CD4-positive, alpha-beta T cell treated with Interleukin-4 for 1 hour (primary cell): ENCODE measurements around the gene RASL11A.
A peak's percentile ranks its signal among the peaks of the same experiment; 100 is the strongest.
"Not testable (repeated sequence)": the region's sequence is repeated elsewhere in the genome, so short reads cannot be mapped to it uniquely, and the experiment has no call there.

Experiments
- DNase-seq, 2 donors: peaks; one replicate each; pipeline ENCODE4 v3.0.0-alpha.2; 2020 to 2022

RASL11A gene

GRCh38 chr13:27269114-27269665, 1.4 kb upstream of the RASL11A start:
- DNase-seq, result no peak

GRCh38 chr13:27271570-27272096, 1.0 kb downstream of the RASL11A start:
- DNase-seq, result no peak

GRCh38 chr13:27273658-27274425, 3.2 kb downstream of the RASL11A start:
- no peak for DNase-seq

- no peak for DNase-seq
These were observed 4.0 kb downstream of the RASL11A start for GRCh38 chr13:27274631-27275030.

- DNase-seq, result no peak
These were observed 5.6 kb downstream of the RASL11A start for GRCh38 chr13:27276188-27276587.

- no peak for DNase-seq
These were observed 8.9 kb downstream of the RASL11A start for GRCh38 chr13:27279506-27279905.

- DNase-seq, result no peak
These were observed 9.5 kb downstream of the RASL11A start for GRCh38 chr13:27280009-27280656.

GRCh38 chr13:27280841-27281240, 10.2 kb downstream of the RASL11A start:
- no peak for DNase-seq

- DNase-seq, result no peak
These were observed 10.8 kb downstream of the RASL11A start for GRCh38 chr13:27281420-27281819.

- peak in 1 of 2 donors; percentile 30 for DNase-seq
These were observed 13.4 kb downstream of the RASL11A start for GRCh38 chr13:27283906-27284493.

GRCh38 chr13:27288392-27288791, 17.8 kb downstream of the RASL11A start:
- no peak for DNase-seq

- DNase-seq, result no peak
These were observed 18.5 kb downstream of the RASL11A start for GRCh38 chr13:27289011-27289665.

- no peak for DNase-seq
These were observed 20.1 kb downstream of the RASL11A start for GRCh38 chr13:27290715-27291114.

- not testable (repeated sequence) for DNase-seq
These were observed 21.3 kb downstream of the RASL11A start for GRCh38 chr13:27291967-27292366.

GRCh38 chr13:27293076-27293691, 22.6 kb downstream of the RASL11A start:
- DNase-seq, result peak; percentile 17 to 19

- peak; percentile 33 to 56 for DNase-seq
These were observed 23.4 kb downstream of the RASL11A start for GRCh38 chr13:27293873-27294515.

GRCh38 chr13:27295096-27295495, 24.5 kb downstream of the RASL11A start:
- no peak for DNase-seq

- no peak for DNase-seq
These were observed 25.0 kb downstream of the RASL11A start for GRCh38 chr13:27295660-27296059.

GRCh38 chr13:27296496-27296895, 25.9 kb downstream of the RASL11A start:
- no peak for DNase-seq

- DNase-seq, result no peak
These were observed 28.2 kb downstream of the RASL11A start for GRCh38 chr13:27298849-27299248.

GRCh38 chr13:27300406-27300805, 29.8 kb downstream of the RASL11A start:
- DNase-seq, result not testable (repeated sequence)
